ENCODE results near the gene NRSN2. TPM values are rescaled to one million over a fixed set of nuclear protein-coding genes. Genes with fewer than 3 reads are reported as not detected.

Gene NRSN2
- total and polyA plus RNA-seq, 2 donors: 10.8 to 47.5 TPM

GRCh38 chr20:312067-312466 is 34.8 kb upstream of the NRSN2 start:
- H3K4me3 ChIP-seq (ENCODE audit: low read depth, low read length): no peak overlapping the region
- no peak for DNase-seq (ENCODE audit: extremely low spot score)
- H3K36me3 ChIP-seq (ENCODE audit: insufficient read depth): no peaks in the 10 kb centered on the region
- no peak overlapping the region for H3K27ac ChIP-seq (ENCODE audit: low read depth)
- no peaks in the 10 kb centered on the region for H3K4me1 ChIP-seq (ENCODE audit: insufficient read depth)
- 88% methylated on average over 8 of the region's 8 CpGs for WGBS

DNA sequence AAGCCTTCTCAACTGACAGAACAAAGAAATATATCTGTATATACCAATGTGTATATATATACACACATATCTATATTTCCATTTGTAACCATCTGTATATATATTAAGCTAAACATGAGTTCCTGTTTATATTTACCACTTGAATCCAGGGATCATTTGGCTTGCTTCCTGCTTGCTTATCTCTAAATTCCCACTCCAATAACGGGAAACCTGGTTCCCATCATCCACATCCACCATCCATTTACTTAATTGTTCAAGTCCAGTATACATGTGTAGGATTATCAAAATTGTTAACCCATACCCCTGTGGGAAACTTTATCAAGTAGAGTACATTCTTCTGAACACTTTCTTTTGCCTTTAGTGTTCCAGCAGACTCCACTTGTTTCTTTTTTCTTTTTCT is 34.0 kb upstream of the NRSN2 start:
- H3K36me3 ChIP-seq (ENCODE audit: insufficient read depth): no peaks in the 10 kb centered on the region
- 41% methylated on average over 1 of the region's 1 CpG for WGBS
- H3K4me3 ChIP-seq (ENCODE audit: low read depth, low read length): no peak overlapping the region

DNA sequence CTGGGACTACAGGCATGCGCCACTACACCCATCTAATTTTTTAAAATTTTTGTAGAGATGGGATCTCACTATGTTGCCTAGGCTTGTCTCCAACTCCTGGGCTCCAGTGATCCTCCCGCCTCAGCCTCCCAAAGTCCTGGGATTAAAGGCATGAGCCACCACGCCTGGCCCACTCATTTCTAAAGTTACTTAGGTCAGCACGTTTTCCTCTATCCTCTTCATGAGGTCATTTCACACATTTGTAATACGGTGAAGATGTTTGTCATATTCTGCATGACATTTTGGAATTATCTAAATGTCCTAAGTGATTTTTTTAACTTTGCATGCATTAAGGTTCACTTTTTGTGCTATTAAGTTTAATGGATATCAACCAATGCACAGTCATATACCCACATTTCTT is 33.5 kb upstream of the NRSN2 start:
- no peak for DNase-seq (ENCODE audit: extremely low spot score)
- H3K4me3 ChIP-seq (ENCODE audit: low read depth, low read length): no peak overlapping the region
- WGBS: 85% methylated on average over 5 of the region's 5 CpGs
- no peaks in the 10 kb centered on the region for H3K36me3 ChIP-seq (ENCODE audit: insufficient read depth)
- H3K27ac ChIP-seq (ENCODE audit: low read depth): no peak overlapping the region
- H3K4me1 ChIP-seq (ENCODE audit: insufficient read depth): no peaks in the 10 kb centered on the region

More for the DNA sequence above, 34.0 kb upstream of the NRSN2 start:
- DNase-seq (ENCODE audit: extremely low spot score): no peak
- Histone ChIP-seq H3K4me1 (ENCODE audit: insufficient read depth) (no peaks in the 10 kb centered on the region), H3K27ac (ENCODE audit: low read depth) (no peak overlapping the region)

GRCh38 chr20:313948-314347 is 33.0 kb upstream of the NRSN2 start:
- H3K4me1 ChIP-seq (ENCODE audit: insufficient read depth): no peaks in the 10 kb centered on the region
- no peak overlapping the region for H3K4me3 ChIP-seq (ENCODE audit: low read depth, low read length)
- DNase-seq (ENCODE audit: extremely low spot score): no peak
- no peaks in the 10 kb centered on the region for H3K36me3 ChIP-seq (ENCODE audit: insufficient read depth)
- H3K27ac ChIP-seq (ENCODE audit: low read depth): no peak overlapping the region

GRCh38 chr20:316316-317068 is 30.4 kb upstream of the NRSN2 start:
- WGBS: 96% methylated on average over 2 of the region's 2 CpGs
- Histone ChIP-seq H3K36me3 (ENCODE audit: insufficient read depth) (no peaks in the 10 kb centered on the region), H3K4me1 (ENCODE audit: insufficient read depth) (no peaks in the 10 kb centered on the region), H3K4me3 (ENCODE audit: low read depth, low read length) (no peak overlapping the region), H3K27ac (ENCODE audit: low read depth) (no peak overlapping the region)
- no peak for DNase-seq (ENCODE audit: extremely low spot score)

DNA sequence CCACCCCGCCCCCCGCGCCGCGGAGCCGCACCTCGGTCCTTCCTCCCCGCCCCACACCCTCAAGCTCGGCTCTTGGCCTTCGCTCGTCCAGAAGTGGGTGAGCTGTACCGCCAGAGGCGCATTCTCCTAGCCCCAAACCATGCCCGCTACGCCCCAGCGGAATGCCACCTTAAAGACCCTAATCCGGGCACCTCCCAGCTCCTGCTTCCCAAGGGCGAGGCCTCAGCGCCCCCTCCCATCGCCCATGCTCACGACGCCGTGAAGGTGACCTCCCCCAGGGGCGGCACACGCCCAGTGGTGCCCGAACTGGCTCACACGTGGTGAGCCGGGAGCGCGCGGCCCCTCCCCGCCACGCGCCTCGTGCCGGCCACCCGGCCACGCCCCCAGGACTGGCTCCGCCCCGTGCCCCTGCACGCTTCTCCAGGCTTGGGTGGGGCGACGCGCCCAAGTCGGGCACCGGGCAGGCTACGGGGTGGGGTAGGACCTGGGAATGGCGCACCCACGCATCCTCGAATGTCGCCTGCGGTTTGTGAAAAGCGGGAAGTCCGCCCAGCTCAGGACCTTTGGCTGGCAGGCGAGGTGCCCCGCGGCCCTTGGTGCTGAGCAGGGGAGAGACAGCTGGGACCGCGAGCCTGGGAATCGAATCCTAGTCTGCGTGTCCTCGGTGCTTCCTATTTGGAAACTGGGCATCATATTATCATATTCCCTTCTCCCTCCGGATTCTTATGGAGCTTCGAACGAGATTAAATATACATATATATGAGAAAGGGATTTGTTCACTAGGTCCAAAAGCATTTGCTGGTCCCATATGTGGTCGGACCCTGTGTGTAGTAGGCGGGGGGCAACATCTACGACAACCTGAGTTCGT is 22.5 kb upstream of the NRSN2 start:
- no peak for DNase-seq (ENCODE audit: extremely low spot score)
- Histone ChIP-seq H3K4me1 (ENCODE audit: insufficient read depth) (no peaks in the 10 kb centered on the region), H3K27ac (ENCODE audit: low read depth) (peak overlapping the region; percentile 75), H3K36me3 (ENCODE audit: insufficient read depth) (no peaks in the 10 kb centered on the region), H3K4me3 (ENCODE audit: low read depth, low read length) (peak overlapping the region; percentile 79)
- WGBS: under 1% methylated on average over 68 of the region's 69 CpGs

DNA sequence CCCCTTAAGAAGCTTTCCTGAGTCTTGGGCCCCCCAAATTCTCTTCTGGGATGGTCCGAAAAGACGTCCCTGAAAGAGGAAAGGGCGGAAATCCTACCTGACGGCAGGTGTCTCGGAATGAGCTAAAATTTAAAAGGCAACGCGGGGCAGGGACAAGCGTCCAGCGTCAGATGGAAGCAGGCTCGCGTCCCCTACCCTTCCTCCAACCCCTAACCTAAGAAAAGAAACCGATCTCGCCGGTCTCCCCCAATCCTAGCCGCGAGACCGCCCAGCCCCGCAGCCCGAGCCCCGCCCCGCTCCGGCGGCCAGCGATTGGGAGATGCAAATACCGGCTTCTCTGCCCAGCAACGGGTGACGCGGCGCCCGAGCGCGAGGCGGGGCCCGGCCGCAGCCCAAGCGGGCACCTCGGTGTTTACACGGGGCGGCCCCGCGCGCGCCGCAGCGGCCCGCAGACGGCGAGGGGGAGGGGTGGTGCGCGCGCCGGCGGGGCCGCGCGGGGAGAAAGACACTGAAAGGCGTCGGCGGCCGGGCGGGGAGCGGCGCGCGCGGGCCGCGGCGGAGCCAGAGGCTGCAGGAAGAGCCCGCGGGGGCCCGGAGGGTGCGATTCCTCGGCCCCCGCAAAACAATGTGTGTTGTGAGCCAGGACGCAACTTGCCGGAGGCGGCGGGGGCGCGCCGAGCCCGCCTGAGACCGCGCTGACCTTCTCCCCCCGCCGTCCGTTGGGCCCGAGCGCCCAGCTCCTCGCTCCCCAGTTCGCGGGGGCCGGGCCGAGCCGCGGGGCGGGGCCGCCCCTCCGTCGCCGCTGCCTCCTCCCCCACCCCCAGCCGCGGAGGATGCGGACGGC is 21.6 kb upstream of the NRSN2 start, which contains the start of gene SOX12:
Gene SOX12 (plus strand): TSS at position 508 of the 844 bp plus-strand sequence. CDS start 373 bp downstream, outside the sequence.
- Histone ChIP-seq H3K4me1 (ENCODE audit: insufficient read depth) (no peaks in the 10 kb centered on the region), H3K27ac (ENCODE audit: low read depth) (peak within 1 kb of the TSS; percentile 94), H3K36me3 (ENCODE audit: insufficient read depth) (no peaks in the 10 kb centered on the region), H3K4me3 (ENCODE audit: low read depth, low read length) (peak within 1 kb of the TSS; percentile 79)
- WGBS: under 1% methylated on average over 106 of the region's 106 CpGs
- peak; percentile 86 for DNase-seq (ENCODE audit: extremely low spot score)

DNA sequence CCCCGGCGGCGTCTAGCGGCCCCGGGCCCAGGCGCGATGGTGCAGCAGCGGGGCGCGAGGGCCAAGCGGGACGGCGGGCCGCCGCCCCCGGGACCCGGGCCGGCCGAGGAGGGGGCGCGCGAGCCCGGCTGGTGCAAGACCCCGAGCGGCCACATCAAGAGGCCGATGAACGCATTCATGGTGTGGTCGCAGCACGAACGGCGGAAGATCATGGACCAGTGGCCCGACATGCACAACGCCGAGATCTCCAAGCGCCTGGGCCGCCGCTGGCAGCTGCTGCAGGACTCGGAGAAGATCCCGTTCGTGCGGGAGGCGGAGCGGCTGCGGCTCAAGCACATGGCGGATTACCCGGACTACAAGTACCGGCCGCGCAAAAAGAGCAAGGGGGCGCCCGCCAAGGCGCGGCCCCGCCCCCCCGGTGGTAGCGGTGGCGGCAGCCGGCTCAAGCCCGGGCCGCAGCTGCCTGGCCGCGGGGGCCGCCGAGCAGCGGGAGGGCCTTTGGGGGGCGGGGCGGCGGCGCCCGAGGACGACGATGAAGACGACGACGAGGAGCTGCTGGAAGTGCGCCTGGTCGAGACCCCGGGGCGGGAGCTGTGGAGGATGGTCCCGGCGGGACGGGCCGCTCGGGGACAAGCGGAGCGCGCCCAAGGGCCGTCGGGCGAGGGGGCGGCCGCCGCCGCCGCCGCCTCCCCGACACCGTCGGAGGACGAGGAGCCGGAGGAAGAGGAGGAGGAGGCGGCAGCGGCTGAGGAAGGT is 20.8 kb upstream of the NRSN2 start:
- under 1% methylated on average over 103 of the region's 103 CpGs for WGBS
- H3K4me1 ChIP-seq (ENCODE audit: insufficient read depth): no peaks in the 10 kb centered on the region
- H3K36me3 ChIP-seq (ENCODE audit: insufficient read depth): no peaks in the 10 kb centered on the region
- H3K4me3 ChIP-seq (ENCODE audit: low read depth, low read length): peak overlapping the region; percentile 79
- H3K27ac ChIP-seq (ENCODE audit: low read depth): peak overlapping the region; percentile 94
- no peak for DNase-seq (ENCODE audit: extremely low spot score)

- under 1% methylated on average over 38 of the region's 38 CpGs for WGBS
- Histone ChIP-seq H3K36me3 (ENCODE audit: insufficient read depth) (no peaks in the 10 kb centered on the region), H3K4me3 (ENCODE audit: low read depth, low read length) (peak overlapping the region; percentile 79), H3K27ac (ENCODE audit: low read depth) (peak overlapping the region; percentile 94), H3K4me1 (ENCODE audit: insufficient read depth) (no peaks in the 10 kb centered on the region)
- DNase-seq (ENCODE audit: extremely low spot score): no peak
These were observed 20.2 kb upstream of the NRSN2 start for GRCh38 chr20:326645-327185.

- peak overlapping the region; percentile 79 for H3K4me3 ChIP-seq (ENCODE audit: low read depth, low read length)
- 4% methylated on average over 47 of the region's 47 CpGs for WGBS
- no peaks in the 10 kb centered on the region for H3K4me1 ChIP-seq (ENCODE audit: insufficient read depth)
- H3K36me3 ChIP-seq (ENCODE audit: insufficient read depth): no peaks in the 10 kb centered on the region
- peak; percentile 86 for DNase-seq (ENCODE audit: extremely low spot score)
- peak overlapping the region; percentile 47 for H3K27ac ChIP-seq (ENCODE audit: low read depth)
These were observed 19.5 kb upstream of the NRSN2 start for GRCh38 chr20:327186-328026.

- no peak for DNase-seq (ENCODE audit: extremely low spot score)
- peak overlapping the region; percentile 79 for H3K4me3 ChIP-seq (ENCODE audit: low read depth, low read length)
- no peaks in the 10 kb centered on the region for H3K4me1 ChIP-seq (ENCODE audit: insufficient read depth)
- H3K27ac ChIP-seq (ENCODE audit: low read depth): no peak overlapping the region
- 34% methylated on average over 31 of the region's 31 CpGs for WGBS
- H3K36me3 ChIP-seq (ENCODE audit: insufficient read depth): no peaks in the 10 kb centered on the region
These were observed 18.6 kb upstream of the NRSN2 start for GRCh38 chr20:328027-328974.
